ENCODE data around the gene KCNQ1OT1. TPM values are rescaled to one million over a fixed set of nuclear protein-coding genes. Genes with fewer than 3 reads are reported as not detected.

The KCNQ1OT1 gene
- total RNA-seq, result 2.0 and 2.3 TPM in 2 replicates

GRCh38 chr11:2699531-2700414 is at the start of gene KCNQ1OT1:
Gene KCNQ1OT1 (minus strand): TSS chr11:2699994.

Other genes starting within 250 kb of the KCNQ1OT1 start
- 0.40 and 0.87 TPM in 2 replicates for gene CDKN1C, start 185.8 kb upstream of the KCNQ1OT1 start, total RNA-seq
- gene PHLDA2, start 229.4 kb upstream of the KCNQ1OT1 start, total RNA-seq, result 5.7 and 12.6 TPM in 2 replicates